Activated CD8-positive, alpha-beta memory T cell treated with anti-CD3 and anti-CD28 coated beads, Interleukin-2, amount 50 U/mL, for 1 hour (primary cell): ENCODE data around the gene USP46.

Source experiments
- DNase-seq: peaks from one replicate; pipeline ENCODE4 v3.0.0-alpha.2; 2020; ENCODE audit errors: extremely low read depth

The USP46 gene

DNA sequence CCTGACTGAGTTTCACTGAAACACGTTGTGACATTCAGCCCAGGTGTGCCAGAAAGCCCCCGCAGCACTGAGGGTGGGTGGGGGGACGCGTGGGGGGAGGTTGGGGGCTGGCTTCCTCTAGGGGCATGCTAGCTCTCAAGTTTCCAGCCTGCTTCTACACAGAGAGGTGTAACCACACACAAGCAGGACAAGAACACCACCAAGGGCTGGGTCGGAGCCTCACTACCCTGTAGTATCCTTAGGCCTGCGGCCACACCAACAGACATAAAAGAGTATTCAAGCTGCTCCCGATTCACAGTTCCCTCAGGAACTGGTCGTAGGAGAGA lies 1.8 kb downstream of the USP46 start:
- no peak for DNase-seq

DNA sequence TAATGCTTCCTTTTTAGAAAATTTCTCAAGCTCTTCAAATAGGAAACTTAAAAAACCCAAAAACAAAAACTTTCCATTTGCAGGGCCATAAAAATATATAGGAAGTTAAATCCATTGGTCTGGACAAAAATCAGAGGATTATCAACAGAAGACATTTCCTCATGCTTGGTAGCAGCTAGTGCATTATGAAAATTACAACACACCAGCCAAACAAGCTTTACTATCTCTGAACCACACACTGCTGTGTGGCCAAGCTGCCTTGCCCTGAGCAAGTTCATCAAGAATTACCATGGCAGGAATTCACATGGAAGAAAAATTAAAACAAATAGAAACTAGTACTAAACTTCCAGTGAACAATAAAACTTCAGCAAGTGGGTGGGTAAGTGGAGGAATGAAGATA lies 3.6 kb downstream of the USP46 start:
- no peak for DNase-seq

DNA sequence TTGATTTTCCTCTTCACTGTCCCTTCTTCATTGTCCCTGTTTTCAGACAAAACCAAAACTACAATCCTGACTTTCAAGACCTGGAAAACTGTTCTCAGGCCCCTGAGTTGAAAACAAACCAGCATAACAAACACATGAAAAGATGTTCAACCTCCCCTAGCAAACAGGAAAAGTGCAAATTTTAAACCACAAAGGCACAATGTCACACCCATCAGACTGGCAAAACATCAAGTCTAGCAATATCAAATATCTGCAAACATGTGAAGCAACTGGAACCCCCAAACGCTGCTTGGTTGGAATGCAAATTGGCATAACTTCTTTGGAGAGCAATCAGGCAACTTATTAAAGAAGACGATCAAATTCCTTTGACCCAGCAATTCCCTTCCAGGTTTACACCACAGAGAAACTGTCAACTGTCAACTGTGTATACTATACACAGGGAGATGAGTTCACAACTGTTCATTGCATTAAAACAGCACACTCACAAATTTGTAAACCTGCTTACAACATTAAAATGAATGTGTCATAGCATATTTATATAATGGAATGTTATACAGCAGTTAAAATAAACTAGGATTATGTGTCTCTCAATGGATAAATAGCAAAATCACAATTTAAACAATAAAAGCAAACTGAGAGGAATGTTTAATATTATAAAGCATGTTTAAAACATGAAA lies 7.0 kb downstream of the USP46 start:
- no peak for DNase-seq

DNA sequence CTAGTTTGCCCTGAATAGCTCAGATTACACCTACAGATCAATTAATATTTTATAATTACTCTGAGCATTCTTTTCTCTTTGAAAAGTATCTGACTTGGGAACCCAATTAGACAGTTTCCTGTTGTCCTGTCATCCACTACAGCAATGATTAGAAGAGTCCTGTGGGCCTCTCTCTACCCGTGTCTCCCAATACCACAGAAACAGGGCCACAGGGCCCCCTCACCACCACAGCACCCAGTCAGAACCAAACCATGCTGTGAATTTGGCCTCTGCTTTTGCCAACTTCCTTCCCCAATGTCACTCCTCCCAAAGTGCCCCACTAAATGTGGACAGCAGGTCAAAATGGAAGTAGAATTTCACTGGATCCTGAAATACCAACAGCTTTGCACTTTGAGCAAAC lies 10.3 kb downstream of the USP46 start:
- no peak for DNase-seq

DNA sequence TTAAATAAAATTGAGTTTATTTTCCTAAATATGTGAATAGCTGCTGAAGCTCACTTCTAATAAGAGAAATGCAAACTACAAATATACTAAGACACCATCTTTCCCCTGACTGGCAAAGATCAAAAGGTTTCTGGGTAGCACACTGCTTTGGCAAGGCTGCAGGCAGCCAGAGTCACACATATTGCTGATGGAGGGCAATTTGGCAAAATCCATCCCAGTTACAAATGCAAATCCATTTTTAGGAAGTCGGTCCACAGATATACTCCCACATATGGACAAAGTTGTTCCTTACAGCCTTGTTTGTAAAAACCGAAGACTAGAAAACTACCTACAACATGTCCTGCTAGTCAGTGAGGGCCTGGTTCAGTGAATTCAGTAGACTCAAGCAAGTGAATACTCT lies 12.4 kb downstream of the USP46 start:
- DNase-seq = no peak

DNA sequence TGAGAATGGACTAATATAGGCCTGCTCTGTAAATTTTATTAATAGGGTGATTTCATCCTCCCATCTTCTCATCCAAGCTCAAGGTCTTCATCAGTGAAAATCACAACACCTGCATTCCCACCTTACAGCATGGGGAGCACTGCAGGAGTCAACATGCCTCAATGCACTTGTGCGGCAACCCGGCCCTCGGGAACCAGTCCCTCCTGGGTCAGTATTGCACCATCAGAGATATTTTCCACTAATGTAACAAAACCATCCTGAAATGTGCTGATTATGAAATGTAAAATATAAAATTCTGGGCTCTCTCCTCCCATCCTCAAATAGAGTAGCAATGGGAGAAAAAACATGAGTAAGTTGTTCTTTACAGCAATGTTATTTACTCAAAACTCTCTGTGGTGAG lies 13.0 kb downstream of the USP46 start:
- no peak for DNase-seq

DNA sequence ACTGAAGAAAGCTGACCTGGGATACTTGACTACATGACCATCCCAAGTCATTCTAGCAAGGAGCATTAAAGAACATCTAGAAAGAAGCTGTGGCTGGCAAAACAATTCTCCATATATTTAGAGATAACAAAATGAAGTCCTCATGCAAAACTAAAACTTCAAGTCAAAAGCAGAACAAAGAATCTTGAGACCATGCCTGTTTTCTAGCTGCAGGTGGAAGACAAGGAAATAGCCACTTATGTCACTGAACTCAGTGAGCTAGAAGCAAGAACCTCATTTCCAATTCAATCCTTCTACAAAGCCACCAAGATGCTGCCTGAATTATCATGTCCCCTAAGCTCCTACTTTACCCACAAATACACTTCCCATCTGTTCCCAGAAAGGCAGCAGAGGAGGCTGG lies 13.8 kb downstream of the USP46 start:
- no peak for DNase-seq

DNA sequence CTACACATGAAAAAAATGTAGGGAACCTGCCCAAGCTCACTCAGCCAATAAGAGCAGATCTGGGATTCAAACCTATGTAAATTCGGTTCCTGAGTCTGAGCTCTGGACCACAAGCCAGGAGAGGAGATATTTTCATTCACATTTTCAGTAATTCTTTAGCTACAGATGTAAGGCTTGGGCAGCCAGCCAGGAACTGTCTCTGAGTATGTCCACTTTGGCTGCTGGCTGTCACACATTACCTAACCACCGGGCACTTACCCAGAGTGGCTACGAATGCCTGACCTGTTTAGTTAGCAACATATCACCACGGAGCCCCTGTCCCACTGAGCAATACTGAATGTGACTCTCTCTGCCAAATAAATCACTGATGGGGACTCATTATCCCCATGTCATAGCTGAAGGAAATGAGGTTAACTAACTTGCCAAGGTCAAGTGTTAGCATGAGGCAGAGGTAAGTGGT lies 15.3 kb downstream of the USP46 start:
- DNase-seq = no peak

DNA sequence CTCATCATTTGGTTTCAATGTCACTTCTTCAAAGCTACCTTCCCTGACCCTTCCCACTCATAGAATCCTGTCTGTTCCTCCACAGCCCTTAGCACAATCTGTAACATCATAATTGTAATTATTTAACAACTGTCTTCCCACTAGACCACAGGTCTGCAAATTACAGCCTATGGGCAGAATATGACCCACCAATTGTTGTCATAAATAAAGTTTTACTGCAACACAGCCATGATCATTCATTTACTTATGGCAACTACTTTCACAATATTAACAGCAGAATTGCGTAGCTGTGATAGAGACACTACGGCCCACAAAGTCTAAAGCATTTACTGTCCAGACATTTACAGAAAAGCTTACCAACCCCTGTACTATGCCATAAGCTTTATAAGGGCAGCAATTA lies 15.9 kb downstream of the USP46 start:
- DNase-seq = no peak

DNA sequence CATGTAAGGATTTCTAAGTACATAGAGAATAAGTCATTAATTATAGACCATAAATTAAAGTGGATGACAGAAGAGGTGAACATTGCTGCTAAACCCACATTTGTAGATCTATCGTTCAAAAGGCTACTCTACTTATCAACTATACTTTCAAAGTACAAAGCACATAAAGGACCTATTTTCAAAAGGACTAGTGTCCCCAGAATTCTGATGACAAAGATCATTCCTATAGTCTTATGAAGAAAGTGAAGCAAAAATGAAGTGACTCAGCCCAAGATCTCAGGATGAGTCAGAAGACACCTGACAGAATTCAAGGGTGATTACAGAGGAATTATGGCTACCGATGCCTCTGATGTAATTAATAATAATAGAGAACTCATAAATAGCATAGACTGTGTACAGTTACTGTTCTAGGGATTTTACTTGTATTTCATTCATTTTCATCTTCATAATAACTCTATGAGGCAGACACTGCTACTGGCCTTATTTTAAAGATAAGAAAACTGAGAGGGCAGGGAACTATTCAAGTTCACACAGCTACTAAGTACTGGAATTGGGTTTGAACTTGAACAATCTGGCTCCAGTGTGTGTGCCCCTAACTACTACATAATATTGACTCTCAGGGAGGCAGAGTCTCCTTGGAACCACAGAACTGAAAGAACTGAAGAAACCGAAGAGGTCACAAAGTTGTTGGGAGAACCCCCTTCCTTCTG lies 17.1 kb downstream of the USP46 start:
- DNase-seq = no peak

DNA sequence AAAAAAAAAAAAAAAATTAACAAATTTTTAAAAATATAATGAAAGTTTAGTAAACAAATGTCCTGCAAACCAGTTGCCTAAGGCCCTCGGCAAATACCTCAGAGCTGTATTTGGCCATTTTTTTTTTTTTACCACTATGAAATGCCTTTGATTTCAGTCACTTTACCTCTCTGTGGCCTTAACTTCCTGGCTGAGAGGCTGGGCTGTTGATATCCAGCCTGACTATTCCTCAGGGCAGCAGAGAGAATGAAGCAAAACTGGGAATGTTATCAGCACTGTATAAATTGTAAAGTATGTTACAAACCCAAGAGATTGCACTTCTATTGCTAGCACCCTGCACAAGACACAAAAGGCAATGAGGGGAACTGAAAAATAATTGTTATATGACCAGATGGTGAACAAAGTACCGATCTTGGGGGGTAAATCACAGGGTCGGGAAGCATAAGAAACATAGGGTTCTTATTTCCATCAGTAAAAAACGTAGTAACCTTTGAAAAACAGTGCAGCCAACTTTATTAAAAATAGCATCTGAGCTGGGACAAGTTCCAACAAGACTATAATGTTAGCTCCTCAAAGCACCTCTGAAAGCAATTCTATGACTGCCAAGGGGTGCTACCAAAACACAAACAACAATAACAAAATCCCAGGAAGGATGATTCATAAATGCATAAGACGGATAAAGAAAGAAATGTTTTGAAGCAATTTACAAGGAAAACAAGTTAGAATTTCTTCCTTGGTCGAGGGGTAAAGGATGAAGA lies 18.1 kb downstream of the USP46 start:
- DNase-seq = no peak

DNA sequence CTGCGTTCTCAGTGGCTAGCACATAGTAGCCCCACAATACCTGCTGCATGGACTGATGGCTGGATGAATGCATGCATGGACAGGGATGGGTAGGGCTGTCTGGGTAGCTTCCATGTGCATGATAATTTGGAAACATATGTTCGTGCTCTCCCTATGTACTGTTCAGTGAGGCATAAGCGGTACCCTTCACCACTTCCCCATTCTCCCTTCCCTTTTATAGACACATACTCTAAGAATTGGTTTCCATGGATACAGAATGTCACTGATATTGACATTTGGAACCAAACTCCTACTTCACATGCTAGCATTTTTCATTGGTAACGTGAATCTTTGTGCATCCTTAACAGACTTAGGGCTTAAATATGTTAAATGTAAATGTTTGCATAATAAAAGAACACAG lies 20.4 kb downstream of the USP46 start:
- no peak for DNase-seq

DNA sequence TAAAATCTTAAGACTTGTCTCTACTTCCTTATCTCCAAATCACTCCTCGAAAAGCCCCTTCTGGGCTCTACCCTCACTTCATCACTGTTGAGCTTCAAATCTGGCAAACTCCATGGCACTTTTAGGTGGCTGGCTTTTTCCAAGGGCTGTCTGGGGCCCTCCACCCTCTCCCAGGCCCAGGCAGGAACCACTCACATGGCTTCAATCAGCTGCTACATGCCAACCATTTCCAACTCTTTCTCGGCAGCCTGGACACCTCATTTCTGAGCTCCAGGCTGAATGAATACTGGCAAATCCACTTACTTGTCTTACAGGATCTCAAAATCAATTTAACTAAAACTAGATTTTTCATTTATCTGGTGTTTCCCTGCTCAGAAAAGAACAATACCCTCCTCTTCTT lies 22.0 kb downstream of the USP46 start:
- no peak for DNase-seq

DNA sequence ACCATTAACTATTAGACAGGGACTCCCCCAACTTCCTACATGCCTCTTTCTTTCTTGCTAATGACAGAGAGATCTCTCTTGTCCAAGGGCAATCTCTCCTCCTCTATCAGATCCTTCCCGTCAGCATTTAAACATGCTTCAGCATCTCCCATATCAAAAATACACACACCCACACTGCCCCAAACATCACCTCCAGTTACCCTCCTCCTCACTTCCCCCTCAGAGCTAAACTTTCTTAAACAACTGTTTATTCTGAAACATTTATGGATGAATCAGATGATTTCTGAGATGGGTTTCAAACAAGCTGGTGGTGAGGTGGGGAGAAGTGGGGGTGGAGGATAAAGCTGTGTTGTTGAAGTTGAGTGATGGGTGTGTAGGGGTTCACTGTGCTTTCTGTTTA lies 23.5 kb downstream of the USP46 start:
- no peak for DNase-seq

DNA sequence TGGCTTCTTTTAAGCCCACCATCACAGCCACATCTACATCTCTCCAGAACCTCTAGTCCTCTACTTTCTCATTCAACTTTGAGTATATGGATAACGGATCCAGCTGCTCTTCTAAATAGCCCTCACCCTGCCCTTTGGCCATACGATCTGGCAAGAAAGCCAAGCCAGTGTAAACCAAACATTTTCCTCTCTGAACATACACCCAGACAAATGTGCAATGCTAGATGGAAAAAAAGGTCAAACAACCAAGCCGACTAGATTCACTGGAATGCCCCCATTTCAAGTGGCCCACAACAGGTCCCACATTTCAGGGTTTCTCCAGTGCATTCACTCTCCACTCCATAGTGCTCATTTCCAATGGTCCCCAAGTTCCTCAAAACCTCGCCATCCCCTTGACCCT lies 24.0 kb downstream of the USP46 start:
- DNase-seq = no peak

DNA sequence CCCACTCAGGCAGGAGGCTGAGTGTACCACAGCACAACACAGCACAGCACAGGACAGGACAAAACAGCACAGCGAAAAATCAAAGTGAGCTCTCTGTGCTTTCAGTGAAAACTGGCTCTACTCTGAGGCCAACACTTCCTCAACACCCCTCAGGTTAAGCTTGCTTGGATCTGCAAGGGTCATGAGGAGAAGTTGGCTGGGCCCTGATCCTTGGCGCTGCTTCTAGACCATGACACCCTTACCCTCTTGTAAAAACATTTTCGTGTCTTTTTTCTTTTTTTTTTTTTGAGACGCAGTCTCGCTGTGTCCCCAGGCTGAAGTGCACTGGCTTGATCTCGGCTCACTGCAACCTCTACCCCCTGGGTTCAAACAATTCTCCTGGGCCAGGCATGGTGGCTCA lies 25.3 kb downstream of the USP46 start:
- DNase-seq = no peak

DNA sequence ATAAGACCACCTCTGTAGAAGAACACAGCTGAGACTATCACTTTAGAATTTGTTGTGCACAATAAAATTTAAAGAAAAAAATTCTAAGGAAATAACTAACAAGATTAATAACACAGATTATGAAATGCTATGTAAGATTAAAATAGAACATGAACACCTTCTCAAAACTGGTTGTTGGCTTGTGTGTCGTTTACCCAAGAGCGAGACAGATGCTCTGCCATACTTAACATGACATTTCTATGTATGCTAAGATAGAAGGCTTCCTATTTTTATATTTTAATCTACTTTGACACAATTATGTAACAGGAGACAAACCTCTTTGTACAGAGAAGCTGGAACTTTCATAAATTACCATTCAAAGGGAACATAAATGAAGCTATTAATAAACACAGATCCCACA lies 30.1 kb downstream of the USP46 start:
- no peak for DNase-seq

DNA sequence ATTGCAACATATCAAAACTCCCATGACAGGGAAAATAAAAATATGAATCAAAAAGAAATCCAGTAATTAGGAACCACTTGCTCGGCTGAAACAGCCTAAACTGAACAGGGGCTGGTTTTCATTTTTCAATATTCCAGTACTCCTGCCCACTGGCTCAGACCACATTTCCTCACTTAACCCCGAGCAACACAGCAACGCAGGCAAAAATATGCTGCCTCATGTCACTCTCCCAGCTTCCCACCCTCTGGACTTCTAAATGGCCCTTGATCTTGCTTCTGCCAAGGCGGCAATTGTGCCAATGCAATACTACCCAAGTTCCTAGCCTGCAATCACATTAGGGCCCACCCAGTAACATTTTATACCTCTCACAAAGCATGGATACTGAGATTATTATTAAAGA lies 30.6 kb downstream of the USP46 start:
- DNase-seq = no peak

DNA sequence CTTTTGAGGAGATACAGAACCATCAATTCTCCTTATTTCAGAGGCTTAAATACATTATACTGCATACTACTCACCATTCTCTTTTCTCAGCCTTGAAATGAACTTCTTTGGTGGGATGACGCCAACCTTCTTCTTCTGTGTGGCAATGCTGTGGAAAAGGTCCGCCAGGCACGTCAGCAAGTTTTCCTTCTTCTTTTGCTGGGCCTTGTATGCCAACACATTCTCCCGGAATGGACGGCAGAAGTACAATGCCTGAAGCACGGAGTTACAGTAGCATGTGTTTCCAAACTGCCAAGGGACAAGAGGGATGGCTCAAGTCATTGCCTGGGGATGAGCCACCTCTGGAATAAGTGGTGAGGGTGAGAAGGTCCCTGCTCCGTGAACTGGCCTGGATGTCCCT lies 31.2 kb downstream of the USP46 start:
- DNase-seq = no peak

DNA sequence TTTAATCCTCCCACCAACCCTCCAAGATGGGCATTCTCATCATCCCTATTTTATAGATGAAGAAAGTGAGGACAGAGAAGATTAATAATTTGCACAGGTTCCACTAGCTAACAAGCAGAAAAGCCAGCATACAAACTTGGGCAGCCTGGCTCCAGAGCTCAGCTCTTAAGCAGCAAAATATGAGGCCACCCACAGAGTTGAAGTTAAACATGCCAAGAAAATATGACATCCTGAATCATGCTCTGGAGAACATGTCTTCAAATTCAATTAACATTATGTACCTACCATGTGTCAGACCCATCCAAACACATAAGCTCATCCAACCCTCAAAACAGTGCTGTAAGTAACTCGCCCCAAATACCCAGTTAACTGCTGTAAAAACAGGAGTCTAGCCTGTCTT lies 33.9 kb downstream of the USP46 start:
- no peak for DNase-seq

DNA sequence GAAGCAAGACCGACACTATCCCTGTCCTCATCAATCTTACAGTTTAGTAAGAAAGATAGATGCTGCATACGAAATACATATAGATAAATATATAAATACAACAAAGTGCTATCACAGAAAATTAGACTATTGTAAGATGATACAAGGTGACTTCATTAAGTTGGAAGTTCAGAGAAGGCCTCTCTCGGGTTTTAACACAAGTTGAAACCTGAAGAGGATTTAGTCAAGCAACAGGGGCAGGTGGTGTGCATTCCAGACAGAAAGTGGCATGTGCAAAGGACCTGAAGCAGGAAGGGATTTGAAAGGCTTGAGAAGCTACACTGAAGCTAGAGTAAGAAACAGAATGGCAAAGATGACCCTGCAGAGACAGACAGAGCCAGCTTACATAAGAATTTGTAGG lies 36.5 kb downstream of the USP46 start:
- DNase-seq = no peak

DNA sequence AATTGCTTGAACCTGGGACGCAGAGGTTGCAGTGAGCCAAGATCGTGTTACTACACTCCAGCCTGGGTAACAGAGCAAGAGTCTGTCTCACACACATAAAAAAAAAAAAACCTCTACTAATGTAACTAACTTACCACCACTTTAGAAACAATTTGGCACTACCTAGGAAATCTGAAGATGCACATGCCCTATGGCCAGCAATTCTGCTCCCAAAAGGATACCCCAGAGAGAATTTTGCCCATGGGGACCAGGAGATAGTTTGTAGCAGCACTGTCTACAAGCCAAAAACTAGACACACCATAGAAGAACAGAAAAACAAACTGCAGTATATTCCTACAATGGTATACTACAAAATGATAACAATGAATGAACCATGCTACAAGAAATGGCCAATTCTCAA lies 37.5 kb downstream of the USP46 start:
- no peak for DNase-seq

DNA sequence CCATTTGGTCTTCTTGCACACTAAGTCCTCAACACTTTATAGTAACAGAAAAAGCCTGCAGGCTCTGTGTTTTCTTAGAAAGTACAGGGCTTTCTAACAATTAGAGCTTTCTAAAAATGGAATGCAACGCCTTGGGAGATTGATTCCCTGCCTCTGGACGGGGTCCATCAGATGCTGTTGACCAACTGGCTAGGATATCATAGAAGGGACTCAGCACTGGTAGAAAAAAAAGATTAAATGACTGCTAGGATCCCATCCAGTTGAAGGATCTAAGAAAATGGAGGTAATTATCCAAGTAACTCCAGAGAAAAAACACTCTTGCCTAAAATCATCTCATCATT lies 39.5 kb downstream of the USP46 start:
- DNase-seq = no peak
